ENCODE measurements around the gene KIF3A.

- TF ChIP-seq POLR2A (IDR thresholded peaks at IDR 0.05) (no peak), POLR2AphosphoS5 (IDR thresholded peaks at IDR 0.05) (no peak)
- TF ChIP-seq, protein P1, sequence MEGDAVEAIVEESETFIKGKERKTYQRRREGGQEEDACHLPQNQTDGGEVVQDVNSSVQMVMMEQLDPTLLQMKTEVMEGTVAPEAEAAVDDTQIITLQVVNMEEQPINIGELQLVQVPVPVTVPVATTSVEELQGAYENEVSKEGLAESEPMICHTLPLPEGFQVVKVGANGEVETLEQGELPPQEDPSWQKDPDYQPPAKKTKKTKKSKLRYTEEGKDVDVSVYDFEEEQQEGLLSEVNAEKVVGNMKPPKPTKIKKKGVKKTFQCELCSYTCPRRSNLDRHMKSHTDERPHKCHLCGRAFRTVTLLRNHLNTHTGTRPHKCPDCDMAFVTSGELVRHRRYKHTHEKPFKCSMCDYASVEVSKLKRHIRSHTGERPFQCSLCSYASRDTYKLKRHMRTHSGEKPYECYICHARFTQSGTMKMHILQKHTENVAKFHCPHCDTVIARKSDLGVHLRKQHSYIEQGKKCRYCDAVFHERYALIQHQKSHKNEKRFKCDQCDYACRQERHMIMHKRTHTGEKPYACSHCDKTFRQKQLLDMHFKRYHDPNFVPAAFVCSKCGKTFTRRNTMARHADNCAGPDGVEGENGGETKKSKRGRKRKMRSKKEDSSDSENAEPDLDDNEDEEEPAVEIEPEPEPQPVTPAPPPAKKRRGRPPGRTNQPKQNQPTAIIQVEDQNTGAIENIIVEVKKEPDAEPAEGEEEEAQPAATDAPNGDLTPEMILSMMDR (IDR thresholded peaks at IDR 0.05) = no peak
Observed at GRCh38 chr5:132787076-132787475, 49.7 kb upstream of the KIF3A start.

Measured in stomach (tissue), 4 donors.